ENCODE data around the gene PRELID1.

Gene PRELID1

GRCh38 chr5:177313561-177314259 is 10.1 kb downstream of the PRELID1 start:
- no peaks in the 10 kb centered on the region for H3K9me3 Mint-ChIP-seq
- CTCF ChIA-PET = interaction anchor here (1.3 to 7.9 kb wide), 7 partner anchors 56 to 200 kb away, joined by 4 to 75 read pairs (median 13); no protein-coding TSS in a partner anchor
- peaks cover 20% of the 10 kb centered on the region for H3K36me3 Mint-ChIP-seq
- no peak for DNase-seq
- peaks cover 57% of the 10 kb centered on the region for H3K4me1 Mint-ChIP-seq
- H3K4me3 Mint-ChIP-seq = no peak overlapping the region
- no peaks in the 10 kb centered on the region for H3K27me3 Mint-ChIP-seq
- H3K27ac Mint-ChIP-seq = peak overlapping the region; percentile 81

DNA sequence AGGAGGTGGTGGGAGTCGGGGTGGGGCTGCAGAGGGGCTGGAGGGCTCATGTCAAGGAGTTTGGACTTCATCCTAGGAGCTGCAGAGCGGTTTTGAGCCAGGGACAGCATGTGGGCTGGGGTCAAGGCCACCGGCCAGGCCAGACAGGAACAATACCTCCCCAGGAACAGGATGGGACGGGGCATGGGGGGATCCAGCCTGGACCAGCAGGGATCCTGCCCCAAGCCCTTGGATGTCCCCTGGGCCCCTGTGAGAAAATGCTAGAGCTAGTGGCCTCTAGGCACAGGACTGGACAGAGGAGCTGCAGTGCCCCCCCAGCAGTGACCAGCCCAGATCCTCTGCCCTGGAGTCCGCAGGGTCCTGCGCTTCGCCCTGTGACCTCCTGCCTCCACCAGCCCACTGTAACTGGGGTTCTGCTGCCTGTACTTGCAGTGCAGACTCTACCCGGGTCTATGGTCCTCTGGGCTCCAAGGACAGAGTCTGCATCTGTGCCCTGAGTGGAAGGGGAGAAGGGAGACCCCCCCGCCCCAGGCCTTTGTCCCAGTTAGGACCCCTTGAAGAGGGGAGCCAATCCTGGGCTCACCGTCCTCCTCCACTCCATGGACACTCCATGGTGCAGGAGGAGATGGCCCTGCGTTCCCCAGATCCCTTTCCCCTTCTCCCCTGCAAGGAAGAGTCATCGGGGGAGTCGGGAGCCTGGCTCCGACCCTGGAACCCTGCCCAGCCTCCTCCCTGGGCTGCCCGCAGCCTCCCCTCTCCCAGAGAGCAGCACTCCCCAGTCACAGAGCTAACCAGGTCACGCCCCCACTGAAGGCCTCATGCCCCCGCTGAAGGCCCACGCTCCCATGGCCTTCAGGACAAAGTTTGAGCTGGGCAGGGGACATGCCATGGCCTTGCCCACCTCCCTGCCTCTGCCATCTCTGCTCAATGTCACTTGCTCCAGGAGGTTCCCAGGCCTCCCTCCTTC is 11.1 kb downstream of the PRELID1 start:
- H3K27ac Mint-ChIP-seq = peak overlapping the region; percentile 55
- peaks cover 51% of the 10 kb centered on the region for H3K4me1 Mint-ChIP-seq

DNA sequence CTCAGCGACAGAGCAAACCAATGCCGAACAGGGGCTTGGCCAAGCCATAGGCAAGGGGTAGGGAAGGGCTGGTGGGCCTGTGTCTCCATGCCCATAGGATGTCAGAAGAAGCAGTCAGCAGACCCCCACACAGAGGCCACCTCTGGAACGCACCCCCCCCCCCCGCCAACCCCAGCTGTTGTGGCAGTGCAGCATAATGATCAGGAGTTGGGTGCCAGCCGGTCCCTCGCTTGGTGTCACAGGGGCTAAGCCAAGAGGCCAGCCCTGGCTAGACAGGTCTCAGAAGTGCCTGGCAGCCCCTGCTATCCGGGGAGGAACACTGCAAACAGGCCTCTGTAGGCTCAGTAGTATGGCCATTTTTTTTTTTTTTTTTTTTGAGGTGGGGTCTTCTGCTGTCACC is 11.8 kb downstream of the PRELID1 start:
- DNase-seq = no peak
- peaks cover 19% of the 10 kb centered on the region for H3K36me3 Mint-ChIP-seq
- no peak overlapping the region for H3K4me3 Mint-ChIP-seq
- CTCF ChIA-PET = interaction anchor here (0.9 to 7.7 kb wide), 7 partner anchors 13 to 202 kb away, joined by 3 to 60 read pairs (median 6); partner anchors contain the start of gene SLC34A1
- H3K27ac Mint-ChIP-seq = no peak overlapping the region
- no peaks in the 10 kb centered on the region for H3K27me3 Mint-ChIP-seq
- peaks cover 51% of the 10 kb centered on the region for H3K4me1 Mint-ChIP-seq
- peaks cover 3% of the 10 kb centered on the region for H3K9me3 Mint-ChIP-seq

More for the DNA sequence above, 11.1 kb downstream of the PRELID1 start:
- CTCF ChIA-PET = interaction anchor here (2.1 to 7.9 kb wide), 4 partner anchors 70 to 201 kb away, joined by 6 to 75 read pairs (median 34); partner anchors contain the start of gene SLC34A1
- Mint-ChIP-seq H3K9me3 (peaks cover 1% of the 10 kb centered on the region), H3K27me3 (no peaks in the 10 kb centered on the region), H3K4me3 (peak overlapping the region; percentile 18), H3K36me3 (peaks cover 16% of the 10 kb centered on the region)
- DNase-seq = no peak

DNA sequence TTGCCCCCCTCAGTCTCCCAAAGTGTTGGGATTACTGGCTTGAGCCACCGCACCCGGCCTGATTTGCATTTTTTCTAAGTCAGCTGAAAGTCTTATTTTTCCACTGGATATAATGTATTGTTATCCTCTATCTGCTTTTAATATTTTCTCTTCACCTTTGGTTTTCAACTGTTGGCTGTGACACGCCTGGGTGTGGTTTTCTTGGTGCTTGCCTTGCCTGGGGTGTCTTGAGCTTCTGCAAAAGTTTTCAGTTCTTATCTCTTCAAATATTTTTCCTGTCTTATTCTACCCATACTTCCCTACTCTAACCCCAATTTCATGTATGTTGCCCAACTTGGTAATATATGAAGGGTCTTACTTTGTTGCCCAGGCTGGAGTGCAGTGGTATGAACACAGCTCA is 12.4 kb downstream of the PRELID1 start:
- Mint-ChIP-seq H3K4me3 (no peak overlapping the region), H3K27me3 (no peaks in the 10 kb centered on the region)

GRCh38 chr5:177317959-177318377 is 14.4 kb downstream of the PRELID1 start:
- peaks cover 44% of the 10 kb centered on the region for H3K4me1 Mint-ChIP-seq
- H3K4me3 Mint-ChIP-seq = no peak overlapping the region
- peaks cover 18% of the 10 kb centered on the region for H3K36me3 Mint-ChIP-seq
- H3K27ac Mint-ChIP-seq = no peak overlapping the region
- H3K27me3 Mint-ChIP-seq = no peaks in the 10 kb centered on the region
- peaks cover 3% of the 10 kb centered on the region for H3K9me3 Mint-ChIP-seq
- CTCF ChIA-PET = interaction anchor here (0.7 to 7.7 kb wide), 28 partner anchors 8 to 206 kb away, joined by 3 to 60 read pairs (median 4); partner anchors contain the start of genes LMAN2 and SLC34A1
- peak; percentile 85 for DNase-seq

More for the DNA sequence above, 12.4 kb downstream of the PRELID1 start:
- Mint-ChIP-seq H3K4me1 (peaks cover 46% of the 10 kb centered on the region), H3K36me3 (peaks cover 15% of the 10 kb centered on the region), H3K9me3 (peaks cover 3% of the 10 kb centered on the region), H3K27ac (no peak overlapping the region)
- CTCF ChIA-PET = interaction anchor here (0.7 to 7.7 kb wide), 13 partner anchors 9 to 202 kb away, joined by 3 to 60 read pairs (median 5); partner anchors contain the start of gene SLC34A1
- no peak for DNase-seq

DNA sequence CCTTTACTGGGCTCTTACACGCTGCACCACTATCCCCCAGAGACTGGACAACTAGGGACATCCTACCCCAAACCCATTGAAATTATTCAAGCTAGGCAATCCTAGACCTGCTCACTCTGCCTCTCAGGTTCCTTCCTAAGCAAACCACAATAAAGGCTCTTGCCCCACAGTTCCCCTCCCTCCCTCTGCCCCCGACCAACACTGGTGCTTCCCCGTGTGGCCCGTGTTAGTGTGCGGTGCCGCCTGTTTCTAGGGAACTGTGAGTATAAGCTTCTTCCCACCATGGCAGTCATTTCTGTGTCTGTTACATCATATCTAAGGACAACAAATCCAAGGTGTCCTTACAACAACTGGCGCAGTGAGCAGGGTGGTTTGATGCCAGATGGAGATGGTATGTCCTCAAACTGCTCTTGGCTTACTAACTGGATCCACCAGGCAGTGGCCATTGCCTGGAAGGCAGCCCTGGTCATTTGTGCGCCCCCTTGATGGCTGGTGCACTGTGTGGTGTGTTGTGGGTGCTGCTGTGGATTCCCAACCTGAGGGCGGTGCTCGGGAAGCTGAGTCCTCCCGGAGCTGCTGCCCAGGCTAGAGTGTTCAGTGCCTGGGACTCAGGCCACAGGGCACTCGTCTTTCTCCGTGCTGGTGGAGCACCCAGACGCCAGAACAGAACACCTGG is 16.5 kb downstream of the PRELID1 start:
- Mint-ChIP-seq H3K4me3 (no peak overlapping the region), H3K27me3 (no peaks in the 10 kb centered on the region), H3K36me3 (peaks cover 20% of the 10 kb centered on the region), H3K4me1 (peaks cover 41% of the 10 kb centered on the region), H3K9me3 (peaks cover 3% of the 10 kb centered on the region), H3K27ac (peak overlapping the region; percentile 2)
- no peak for DNase-seq
- CTCF ChIA-PET = interaction anchor here (0.9 to 4.4 kb wide), 10 partner anchors 10 to 207 kb away, joined by 3 to 22 read pairs (median 7); no protein-coding TSS in a partner anchor

DNA sequence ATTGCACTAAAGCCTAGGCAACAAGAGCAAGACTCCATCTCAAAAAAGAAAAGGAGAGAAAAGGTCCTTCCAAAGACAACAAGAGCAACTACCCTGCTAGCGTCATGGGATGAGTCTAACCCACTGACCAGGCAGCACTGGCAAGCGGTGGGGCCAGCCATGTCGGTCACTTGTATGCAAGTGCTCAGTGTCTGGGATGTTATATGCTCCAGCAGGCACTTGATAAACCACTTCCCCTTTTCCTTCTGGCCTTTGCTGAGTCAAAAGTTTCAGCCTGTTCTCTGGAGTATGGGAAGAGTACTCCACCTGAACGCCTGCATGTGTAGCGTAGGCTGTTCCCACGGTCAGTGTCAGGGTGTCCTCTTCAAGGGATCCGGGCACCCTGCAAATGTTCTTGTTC is 17.3 kb downstream of the PRELID1 start:
- H3K9me3 Mint-ChIP-seq = peaks cover 3% of the 10 kb centered on the region
- H3K27ac Mint-ChIP-seq = no peak overlapping the region
- H3K4me1 Mint-ChIP-seq = peaks cover 38% of the 10 kb centered on the region
- no peak overlapping the region for H3K4me3 Mint-ChIP-seq
- no peaks in the 10 kb centered on the region for H3K27me3 Mint-ChIP-seq
- CTCF ChIA-PET = interaction anchor here (1.2 to 3.4 kb wide), 3 partner anchors 50 to 208 kb away, joined by 3 to 18 read pairs (median 4); no protein-coding TSS in a partner anchor
- peaks cover 20% of the 10 kb centered on the region for H3K36me3 Mint-ChIP-seq
- DNase-seq = no peak

- Mint-ChIP-seq H3K9me3 (no peaks in the 10 kb centered on the region), H3K27ac (no peak overlapping the region), H3K4me3 (no peak overlapping the region), H3K36me3 (peaks cover 21% of the 10 kb centered on the region), H3K27me3 (no peaks in the 10 kb centered on the region), H3K4me1 (peaks cover 26% of the 10 kb centered on the region)
- no peak for DNase-seq
- CTCF ChIA-PET = interaction anchor here (1.1 kb wide), 1 partner anchor 9 kb away, joined by 4 read pairs; no protein-coding TSS in a partner anchor
Measured at GRCh38 chr5:177325868-177326381, 22.3 kb downstream of the PRELID1 start.

DNA sequence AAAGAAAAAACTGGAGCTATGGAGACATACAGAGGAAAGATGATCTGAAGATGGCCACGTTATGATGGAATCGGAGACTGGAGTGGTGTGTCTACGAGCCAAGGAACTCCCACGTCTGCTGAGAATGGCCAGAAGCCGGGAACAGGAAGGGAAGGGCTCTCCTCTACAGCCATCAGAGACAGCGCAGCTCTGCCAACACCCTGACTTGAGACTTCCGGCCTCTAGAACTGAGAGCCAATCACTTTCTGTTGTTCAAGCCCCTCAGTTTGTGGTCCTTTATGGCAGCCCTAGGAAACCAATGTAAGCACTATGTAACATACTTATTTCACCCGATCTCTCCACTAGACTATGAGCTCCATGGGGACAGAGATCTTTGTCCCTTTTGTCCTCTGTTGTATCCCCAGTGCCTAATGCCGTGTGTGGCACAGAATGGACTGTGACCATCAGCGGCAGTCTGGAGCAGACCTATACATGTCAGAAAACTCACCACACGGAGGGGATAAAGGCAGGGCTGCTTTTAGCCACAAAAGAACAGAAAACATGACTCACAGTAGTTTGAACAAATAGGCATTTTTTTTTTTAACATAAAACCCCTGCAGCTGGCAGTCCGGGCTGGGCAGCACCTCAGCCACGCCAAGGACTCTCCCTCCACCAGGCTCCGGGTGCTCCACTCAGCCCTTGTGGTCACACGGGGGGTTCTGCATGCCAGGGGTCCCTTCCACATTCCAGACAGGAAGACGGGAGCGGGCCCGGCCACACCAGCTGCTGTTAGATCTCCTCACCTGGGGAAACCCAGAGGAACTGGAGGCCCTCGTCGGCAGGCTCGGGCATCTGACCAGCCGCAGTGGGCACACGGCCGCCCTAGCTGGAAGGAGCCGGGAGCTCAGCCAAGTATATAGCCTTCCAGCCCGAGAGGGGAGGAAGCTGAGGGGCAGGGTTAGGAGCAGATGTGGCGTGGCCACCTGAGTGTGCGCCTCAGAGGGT is 24.2 kb downstream of the PRELID1 start:
- H3K9me3 Mint-ChIP-seq = no peaks in the 10 kb centered on the region
- H3K4me3 Mint-ChIP-seq = no peak overlapping the region
- H3K27me3 Mint-ChIP-seq = no peaks in the 10 kb centered on the region
- peaks cover 24% of the 10 kb centered on the region for H3K4me1 Mint-ChIP-seq
- H3K27ac Mint-ChIP-seq = peak overlapping the region; percentile 59
- no peak for DNase-seq
- peaks cover 22% of the 10 kb centered on the region for H3K36me3 Mint-ChIP-seq
- CTCF ChIA-PET = interaction anchor here (1.0 to 2.3 kb wide), 2 partner anchors 9 to 12 kb away, joined by 4 to 10 read pairs; no protein-coding TSS in a partner anchor

- H3K27me3 Mint-ChIP-seq = no peaks in the 10 kb centered on the region
- peak overlapping the region; percentile 59 for H3K27ac Mint-ChIP-seq
- H3K4me1 Mint-ChIP-seq = peaks cover 16% of the 10 kb centered on the region
- DNase-seq = no peak
- CTCF ChIA-PET = interaction anchor here (1.0 to 2.3 kb wide), 2 partner anchors 10 to 13 kb away, joined by 4 to 10 read pairs; no protein-coding TSS in a partner anchor
- no peak overlapping the region for H3K4me3 Mint-ChIP-seq
- no peaks in the 10 kb centered on the region for H3K9me3 Mint-ChIP-seq
- H3K36me3 Mint-ChIP-seq = peaks cover 27% of the 10 kb centered on the region
Measured at GRCh38 chr5:177328545-177329231, 25.1 kb downstream of the PRELID1 start.

GRCh38 chr5:177329883-177330282 is 26.3 kb downstream of the PRELID1 start:
- Mint-ChIP-seq H3K36me3 (peaks cover 34% of the 10 kb centered on the region), H3K4me1 (peaks cover 12% of the 10 kb centered on the region), H3K27me3 (no peaks in the 10 kb centered on the region), H3K27ac (no peak overlapping the region), H3K4me3 (no peak overlapping the region), H3K9me3 (no peaks in the 10 kb centered on the region)
- DNase-seq = no peak
- CTCF ChIA-PET = interaction anchor here (0.6 kb wide), 1 partner anchor 246 kb away, joined by 9 read pairs; no protein-coding TSS in a partner anchor

All from activated naive CD4-positive, alpha-beta T cell treated with anti-CD3 and anti-CD28 coated beads, Interleukin-2, amount 10 ng/mL, durations not matched to agents 7 days and 5 days (primary cell).